ENCODE data around the gene CRMP1.

The CRMP1 gene

DNA sequence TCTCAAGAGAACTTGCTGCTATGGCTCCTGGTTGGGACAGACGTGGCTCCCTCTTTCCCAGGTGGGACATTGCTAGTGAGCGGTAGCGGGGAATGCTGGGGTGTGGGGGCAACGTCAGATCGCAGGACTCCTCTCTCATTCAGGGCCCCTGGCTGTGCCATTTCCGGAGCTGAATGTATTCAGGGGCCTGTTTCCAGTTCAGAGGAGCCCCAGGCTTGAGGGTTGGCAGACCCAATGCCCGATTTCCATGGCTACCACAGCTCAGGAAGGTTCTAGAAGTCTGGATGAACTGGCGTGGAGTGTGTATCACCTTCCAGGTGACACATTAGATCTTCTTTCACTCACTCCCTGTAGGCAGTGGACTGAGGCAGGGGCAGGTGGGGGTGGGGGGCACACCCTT is 26.2 kb upstream of the CRMP1 start:
- no peak for DNase-seq

DNA sequence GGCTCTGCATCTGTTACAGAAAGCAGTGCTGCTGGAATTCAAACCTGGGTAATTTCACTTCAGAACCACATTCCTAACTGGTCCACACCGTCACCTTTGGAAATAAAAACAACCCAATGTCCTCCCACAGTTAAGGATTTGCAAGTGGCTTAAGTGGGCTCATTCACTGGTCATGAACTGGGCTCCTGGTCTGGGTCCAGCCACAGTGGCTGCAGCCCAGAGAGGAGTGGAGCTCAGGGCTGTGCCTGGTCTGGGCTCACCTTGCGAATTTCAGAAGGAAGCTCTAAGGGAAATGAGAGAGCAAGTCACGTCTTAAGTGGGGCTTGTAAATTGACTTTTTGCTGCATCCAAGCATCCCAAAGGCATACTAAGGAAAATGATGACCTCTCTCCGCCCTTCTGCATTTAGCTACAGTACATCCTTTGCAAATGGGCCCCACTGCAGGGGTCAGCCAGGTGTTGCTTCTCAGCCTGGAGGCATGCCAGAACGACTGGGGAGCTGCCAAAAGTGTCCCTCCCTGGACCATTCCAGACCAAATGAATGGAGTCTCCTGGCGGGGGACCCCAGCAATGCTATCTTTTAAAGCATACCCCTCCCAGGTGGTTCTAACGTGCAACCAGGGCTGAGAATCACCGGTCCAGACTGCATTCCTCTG is 25.6 kb upstream of the CRMP1 start:
- DNase-seq, result no peak

DNA sequence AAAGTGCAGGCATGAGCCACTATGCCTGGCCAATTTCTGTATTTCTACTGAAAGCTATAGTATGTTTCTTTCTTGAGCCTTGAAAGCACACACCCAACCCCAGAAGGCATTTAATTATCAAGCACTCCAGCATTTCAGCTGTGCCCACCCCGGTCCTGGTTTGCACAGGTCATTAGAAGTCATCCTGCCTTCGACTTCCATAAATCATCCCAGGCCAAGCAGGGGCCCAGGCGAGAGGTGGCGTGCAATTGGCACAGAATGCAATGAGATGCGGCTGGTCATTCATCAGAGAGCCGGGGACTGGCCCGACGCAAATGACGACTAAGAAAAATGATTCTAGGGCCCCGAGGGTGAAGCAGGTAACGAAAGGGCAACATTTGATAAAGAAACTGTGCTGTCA is 24.8 kb upstream of the CRMP1 start:
- no peak for DNase-seq

DNA sequence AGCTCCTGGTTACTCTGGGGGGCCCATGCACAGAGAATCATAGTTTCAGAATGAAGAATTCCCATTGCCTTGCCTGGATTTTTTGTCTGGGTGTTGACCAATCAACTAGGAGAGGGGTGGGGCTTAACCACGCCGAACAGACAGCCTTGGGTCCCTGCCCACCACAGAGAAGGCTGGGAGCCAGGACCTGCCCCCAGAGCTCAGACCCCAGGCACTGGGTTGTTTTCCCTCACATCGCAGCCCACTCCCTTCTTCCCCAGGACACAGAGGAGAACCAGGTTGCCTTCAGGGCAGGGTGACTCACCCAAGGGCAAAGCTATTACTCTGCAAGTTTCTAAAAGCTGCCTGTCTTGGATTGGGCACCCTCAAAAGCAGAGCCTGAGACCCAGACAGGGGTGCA is 23.3 kb upstream of the CRMP1 start:
- DNase-seq, result no peak

DNA sequence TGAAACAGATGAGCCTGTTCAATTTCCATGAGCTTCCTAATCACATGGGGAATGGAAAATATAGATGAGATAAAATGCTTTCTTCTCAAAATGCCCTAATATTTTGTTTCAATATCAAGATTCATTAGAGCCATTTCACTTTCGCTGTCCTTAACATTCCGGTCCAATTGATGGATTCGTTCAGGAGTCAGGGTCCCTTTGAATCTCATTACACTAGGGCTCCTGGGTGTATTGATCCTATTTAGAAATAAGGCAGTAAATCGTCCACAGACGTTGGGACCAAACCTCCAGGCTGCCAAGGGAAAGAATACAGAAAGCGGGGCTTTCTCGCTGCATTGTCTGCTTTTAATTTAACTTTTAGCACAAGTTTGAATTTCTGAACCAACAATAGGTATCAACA is 20.6 kb upstream of the CRMP1 start:
- no peak for DNase-seq

DNA sequence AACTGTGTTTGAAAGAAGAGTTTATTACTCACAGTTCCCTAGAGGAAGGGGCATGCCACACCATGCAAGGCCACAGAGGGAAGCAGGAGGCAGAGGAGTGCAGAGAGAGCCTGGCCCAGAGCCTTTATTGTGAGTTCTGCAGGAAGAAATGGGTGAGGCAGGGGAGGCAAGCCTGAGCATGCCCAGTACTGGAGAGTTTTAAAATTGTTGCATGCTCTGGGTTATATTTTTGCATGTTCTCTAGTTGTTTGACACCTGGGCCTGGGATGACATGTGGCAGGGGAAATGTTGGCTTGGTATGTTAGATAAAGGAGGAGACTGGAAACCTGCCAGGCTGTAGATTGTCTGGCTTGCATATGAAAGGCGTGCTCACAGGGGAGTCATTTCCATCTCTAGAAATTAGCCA is 19.7 kb upstream of the CRMP1 start:
- DNase-seq, result no peak

DNA sequence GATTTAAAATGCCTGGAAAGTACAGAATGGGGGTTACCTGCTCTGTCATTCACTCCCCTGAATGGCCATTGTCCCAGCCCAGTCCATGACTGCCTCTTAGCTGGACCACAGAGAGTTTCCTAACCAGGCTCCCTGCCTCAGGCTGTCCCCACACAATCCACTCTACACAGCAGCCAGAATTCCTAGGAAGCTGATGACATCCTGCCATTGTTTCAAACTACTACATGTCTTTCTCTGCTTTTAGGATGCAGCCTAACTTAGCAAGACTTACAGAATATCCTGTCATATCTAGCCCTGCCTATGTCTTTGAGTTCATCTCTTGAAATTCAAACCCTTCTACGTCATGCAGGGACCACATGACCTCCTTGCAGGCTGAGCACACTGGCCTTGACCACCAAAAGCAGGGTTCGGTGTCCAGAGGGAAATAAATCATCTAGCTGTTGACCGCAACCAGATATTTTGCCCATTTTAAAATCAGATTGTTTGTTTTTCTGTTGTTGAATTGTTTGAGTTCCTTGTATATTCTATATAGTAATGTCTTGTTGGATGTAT is 16.1 kb upstream of the CRMP1 start:
- no peak for DNase-seq

DNA sequence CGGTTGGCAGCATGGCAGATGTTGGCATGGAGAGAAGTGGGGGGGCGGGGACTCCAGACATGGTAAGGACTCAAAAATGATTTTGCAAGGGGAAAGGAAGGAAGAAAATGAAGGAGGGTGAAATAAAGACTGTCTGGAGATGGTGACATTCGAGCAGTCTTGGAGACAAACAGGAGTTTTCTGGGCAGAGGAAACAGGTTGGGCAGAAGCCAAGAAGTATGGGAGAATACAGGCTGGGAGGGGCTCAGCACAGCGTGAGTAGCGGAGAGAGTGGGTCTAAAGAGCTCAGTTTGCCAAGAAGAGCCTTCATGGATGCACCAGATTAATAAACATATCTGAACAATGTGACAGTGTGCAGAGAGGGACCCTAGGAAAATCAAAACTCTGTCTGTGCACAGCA is 13.3 kb upstream of the CRMP1 start:
- no peak for DNase-seq

DNA sequence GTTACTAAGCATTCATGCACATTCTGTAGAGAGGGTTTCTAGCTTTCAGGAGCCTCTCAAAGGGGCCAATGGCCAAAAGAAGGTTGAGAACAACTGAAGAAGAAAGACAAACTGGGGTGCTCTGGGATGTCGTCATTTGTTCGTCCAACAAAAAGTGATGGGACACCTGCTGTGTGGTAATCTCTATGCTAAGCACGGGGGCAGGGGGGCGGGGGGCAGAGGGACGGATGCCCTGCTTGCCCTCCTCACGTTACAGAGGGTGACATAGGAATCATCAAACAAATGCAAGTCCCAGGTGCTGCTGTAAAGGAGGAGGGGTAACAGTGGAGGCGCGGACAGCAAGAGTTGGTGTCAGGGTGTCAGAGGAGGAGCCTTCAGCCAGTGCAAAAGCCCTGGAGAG is 12.8 kb upstream of the CRMP1 start:
- DNase-seq, result no peak

DNA sequence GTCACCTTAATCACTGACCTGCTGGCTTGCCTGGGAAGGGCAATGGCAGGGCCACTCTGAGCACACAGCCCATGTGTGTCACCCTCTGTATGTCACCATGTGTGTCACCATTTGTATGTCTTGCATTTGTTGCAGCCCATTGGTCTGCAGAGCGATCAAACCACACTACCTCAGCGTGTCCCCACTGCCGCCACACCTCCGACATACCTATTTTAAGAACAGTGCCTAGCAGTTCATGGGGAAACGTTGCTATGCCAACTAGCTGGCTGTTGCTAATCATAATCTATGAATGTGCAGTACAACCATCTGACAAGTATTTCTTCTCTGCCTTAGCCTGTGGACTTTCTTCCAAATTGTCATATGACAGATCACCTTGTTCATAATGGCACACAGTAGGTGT is 8.0 kb upstream of the CRMP1 start:
- DNase-seq, result no peak

DNA sequence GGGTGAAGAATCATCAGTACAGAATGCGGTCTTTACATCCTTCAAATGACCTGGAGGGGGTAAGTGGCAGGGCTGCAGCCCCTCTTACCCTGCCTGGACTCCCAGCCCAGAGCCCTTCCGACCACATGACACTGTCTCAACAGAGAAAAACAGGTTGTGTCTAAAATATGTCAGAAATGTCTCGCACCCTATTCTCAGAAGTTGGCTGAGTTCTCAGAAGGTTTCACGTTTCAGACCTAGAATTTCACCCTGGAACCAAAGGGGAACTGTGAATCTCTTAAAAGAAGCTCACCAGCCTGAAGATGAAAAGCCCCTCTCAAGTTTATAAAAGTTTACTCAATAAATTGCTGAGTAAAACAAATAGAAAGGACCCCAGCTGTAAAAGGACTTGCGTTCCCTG is 7.0 kb upstream of the CRMP1 start:
- DNase-seq, result no peak

DNA sequence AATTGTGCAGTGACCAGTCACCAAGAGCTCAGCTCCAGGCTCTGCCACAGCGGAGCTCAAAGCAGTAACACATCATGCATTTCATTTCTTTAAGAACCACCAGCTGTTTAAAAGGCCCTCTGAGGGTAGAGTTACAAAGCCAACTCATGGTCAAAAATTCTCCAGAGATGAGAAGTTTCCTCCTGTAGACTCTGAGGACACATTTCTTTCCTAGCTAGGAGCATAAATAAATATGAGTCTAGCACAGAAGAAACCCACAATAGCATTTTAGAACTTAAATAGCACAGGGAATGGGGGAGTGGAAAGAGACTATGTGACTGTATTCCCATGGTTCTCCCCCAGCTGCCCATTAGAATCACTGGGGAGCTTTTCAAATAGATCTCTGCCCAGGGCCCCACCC is 6.5 kb upstream of the CRMP1 start:
- no peak for DNase-seq

DNA sequence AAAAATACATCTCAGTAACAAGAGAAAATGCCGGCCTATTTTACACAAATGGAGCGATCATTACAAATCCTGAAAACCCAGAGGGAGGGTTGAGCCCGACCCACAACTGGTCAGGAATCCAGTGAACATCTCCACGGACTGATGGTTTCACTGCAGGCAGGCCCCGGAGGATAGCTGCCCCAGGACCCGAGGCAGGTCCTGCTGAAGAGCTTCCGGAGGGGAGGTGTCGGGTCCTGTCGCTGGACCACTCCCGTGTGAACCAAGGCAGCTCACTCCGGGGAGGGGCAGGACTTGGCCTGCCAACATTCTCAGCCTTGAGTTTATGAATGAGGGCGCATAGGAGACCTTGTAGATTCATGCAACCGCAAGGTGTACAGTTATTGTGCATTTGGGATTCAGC is 4.8 kb upstream of the CRMP1 start:
- DNase-seq, result no peak

DNA sequence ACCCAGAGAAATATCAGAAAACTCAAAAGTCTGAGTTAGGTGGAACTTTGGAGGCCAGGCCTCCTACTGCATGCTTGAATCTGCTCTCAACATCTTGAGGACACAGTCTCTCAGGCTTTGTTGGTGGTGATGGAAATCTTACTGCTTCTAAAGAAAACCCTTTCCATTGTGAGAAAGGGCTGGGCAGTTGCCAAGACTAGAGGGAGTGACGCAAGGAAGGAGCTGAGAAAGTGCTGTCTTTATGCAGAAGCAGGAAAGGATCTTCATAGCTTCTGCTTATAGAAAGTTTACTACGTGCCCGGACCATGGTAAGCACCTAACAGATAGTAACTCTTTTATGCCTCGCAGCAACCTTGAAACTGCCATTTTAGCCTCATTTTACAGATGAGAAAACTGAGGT is 2.4 kb upstream of the CRMP1 start:
- DNase-seq, result no peak

DNA sequence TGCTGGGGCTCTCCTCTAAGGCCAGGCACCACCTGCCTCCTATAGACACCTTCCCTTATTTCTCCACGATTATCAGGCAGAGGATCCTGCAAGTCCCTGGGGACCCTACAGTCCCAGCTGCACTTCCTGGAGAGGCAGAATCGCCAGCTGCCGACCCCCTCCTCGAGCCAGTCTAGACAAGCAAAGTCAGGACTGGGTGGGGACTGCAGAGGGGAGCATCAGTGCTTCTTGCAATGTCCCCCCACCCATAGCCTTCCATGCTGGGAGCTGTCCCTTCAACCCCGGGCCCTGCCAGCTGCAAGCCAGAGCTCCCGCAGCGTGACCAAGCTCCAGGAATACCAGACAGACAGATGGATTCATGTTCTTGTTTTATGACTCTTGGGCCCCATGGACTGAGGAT is 1.4 kb upstream of the CRMP1 start:
- no peak for DNase-seq

DNA sequence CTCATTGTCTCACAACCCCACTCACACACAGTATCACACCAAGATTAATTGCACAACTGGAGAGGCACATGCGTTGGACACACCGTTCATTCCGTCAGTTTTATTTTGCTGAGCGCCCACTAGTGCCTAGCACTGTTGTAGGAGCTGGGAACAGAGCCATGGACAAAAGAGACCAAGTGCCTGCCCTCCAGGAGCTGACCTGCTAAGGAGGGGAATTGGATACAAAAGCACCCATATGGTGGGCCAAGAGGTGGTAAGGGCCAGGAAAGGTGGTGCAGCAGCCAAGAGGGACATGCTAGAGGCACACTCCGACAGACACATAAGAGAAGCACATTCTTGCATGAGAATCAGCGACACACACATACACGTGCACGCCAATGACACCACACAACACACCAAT is 705 bp upstream of the CRMP1 start:
- DNase-seq, result no peak

DNA sequence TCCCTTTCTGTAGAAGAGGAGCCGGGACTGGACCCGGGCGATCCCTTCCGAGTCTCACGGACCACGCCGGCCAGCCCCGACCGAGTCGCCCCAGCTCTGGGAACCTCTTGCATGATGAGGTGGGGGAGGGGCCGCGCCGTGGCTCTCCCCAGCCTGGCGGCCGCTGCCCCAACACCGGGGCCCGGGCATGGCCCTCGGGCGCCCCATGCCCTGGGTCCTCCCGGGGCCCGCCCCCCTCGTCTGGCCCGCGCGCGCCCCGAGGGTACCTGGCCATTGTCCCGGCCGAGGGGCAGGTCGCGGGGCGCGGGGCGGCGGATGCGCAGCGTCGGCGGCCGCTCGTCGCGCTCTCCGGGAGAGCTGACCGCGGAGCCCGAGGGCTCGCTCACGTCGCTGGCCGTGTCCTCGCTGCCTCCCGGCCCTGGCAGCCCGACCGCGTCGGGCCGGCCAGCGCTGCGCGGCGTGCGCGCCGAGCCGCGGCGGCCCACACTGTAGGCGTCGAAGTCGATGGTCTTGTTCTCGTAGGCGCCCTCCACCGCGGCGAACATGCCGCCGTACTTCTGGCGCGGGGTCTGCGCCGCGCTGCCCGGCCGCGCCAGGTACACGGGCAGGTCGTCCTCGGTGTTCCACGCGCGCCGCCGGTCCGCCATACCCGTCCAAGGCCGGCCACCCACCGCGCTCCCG is 423 bp downstream of the CRMP1 start:
- DNase-seq, result no peak

DNA sequence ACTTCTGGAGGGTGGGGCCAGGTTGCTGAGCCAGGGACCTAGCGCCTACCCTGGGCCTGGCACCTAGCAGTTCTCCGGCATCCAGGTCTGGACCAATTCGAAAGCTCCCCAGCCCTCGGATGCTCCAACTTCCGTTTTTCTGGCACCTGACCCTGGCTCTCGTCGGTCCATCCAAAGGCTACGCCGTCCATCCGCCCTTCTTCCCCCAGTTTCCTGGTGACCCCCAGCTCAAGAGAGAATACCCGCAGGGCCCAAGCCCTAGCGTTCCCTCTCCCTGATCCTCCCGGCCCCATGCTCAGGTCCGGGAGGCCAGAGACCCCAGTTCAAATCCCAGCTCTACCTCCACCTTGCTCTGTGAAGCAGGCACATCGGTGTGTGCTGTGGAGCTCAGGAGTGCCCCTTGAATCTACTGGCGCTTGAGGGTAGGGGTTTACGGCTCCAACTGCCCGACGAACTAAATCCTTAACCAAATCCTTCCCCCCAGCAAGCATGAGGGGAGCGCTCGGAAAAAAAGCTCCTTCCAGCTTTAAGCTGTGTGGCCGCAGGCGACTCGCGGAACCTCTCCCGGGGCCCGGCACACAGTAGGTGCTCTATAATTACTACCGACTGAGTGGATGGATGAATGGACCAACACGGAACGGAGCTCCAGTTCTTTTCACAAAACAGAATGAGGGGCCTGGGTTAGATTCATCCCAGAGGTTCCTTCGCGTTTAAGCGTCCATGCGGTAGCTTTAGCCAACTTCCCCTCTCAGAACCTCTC is 1.1 kb downstream of the CRMP1 start:
- no peak for DNase-seq

DNA sequence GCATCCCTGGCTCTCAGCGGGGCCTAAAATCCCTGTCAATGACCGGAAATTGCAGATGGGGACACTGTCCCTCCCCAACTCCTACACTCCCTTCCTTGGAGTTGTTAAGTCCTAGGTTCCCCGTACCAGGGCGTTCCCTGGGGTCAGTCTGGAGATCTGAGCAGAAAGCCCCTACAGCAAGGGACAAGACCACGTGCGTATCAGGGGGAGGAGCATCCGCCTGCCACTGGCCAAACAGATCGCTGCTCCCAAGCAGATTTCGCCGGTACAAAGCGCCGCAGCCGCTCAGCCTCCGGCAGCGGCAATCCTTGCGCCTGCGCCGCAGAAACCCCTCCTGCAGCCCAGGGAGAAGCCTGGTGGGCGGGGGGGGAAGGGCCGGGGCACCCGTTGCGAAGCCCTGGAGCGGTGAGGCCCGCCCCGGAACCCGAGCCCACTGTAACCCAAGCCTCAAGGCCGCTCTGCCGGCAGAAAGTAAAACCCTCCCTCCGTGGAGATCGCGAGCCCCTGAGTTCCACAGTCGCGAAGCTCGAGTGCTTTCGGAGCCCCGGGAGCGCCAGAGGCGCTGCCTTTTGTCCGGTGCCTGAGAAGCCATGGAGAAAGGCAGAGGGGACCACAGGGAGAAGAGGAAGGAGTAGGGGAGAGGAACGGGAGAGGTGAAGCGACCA is 2.7 kb downstream of the CRMP1 start:
- DNase-seq, result no peak

DNA sequence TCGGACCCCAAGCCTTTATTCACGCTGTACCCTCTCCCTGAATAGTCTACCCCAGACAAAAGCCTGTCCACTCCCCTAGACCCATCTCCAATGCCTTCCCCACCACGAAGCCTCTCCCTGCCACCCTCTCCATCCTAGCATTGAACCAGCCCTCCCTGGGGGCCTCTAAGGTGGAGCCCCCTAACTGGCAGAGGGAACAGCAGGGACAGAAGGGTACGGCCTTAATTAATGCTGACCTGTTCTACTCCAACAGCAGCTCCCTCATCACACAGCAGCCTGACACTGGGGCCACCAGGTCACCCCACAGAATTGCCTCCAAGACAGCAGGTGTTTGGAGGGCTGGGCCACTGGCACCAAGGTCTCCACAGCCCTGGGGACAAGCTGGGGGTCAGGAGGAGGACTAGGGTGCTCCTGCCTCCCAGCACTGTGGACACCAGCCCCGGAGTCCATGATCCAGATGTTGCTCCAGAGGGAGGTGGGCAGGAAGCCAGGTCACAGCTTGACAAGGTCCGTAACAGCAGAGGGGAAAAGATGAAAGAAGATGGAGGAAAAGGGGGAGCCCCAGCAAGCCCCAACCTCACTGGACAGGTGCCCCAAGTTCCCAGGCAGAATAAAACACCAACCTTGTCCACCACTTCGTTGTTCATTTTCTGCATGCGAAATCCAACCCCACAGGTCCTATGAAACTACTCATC is 3.7 kb downstream of the CRMP1 start:
- DNase-seq, result no peak

DNA sequence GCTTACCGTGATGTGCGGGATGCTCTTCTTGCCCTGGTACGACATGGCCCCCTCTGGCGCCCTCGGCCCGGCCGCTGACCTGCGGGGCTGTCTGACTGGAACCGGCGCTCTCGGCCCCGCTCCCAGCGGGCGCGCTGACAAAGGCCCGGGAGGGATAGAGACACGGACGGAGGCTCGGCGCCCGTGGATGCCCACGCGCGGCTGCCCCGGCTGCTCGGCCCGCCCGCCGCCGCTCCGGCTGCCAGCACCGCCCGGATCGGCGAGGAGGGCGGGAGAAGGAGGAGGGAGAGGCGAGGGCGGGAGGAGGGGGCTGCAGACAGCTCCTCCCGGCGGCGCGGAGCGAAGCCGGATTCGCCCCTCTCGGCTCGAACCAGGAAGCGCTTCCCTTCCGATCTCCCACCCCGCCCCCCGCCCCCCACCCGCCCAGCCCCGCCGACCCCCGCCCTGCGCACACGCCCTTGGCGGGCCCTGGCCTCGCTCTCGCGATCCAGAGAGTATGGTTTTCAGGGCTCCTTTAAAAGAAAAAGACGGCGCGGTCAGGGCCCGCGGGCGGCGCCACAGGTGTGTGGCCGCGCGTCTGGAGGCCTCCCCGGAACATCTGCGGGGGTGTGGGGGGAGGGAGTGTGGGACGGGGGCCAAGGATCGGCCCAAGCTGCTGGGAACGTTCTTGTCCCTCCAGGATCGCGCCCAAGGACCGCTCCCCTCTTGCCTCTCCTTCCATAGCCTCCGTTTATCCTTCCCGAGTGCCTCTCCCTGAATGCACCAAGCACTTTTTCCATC is 4.5 kb downstream of the CRMP1 start:
- DNase-seq, result no peak
